WTC11 (cell line): ENCODE results near the gene TNFSF11. TPM values are rescaled to one million over a fixed set of nuclear protein-coding genes. Genes with fewer than 3 reads are reported as not detected.

Source experiments
- ATAC-seq: fragments of 200-7000 bp; cut with Tn5 transposase; 2 replicates; pipeline ENCODE4 v1.10.0; 2021; ENCODE audit warnings: mild to moderate bottlenecking, moderate library complexity
- CTCF ChIA-PET: fragments of 300-600 bp; sonication (Branson Sonifier 250); formaldehyde crosslinking; loops from one replicate; lab custom pipeline; 2021; ENCODE audit warnings: antibody characterized with exemption; lab: Charles Lee
- POLR2A ChIA-PET: fragments of 350-600 bp; sonication (Branson Sonifier 250); formaldehyde crosslinking; loops from one replicate; lab custom pipeline; 2021; ENCODE audit warnings: antibody characterized with exemption; lab: Charles Lee
- DNase-seq: peaks from one replicate; pipeline ENCODE4 v3.0.0; 2021; ENCODE audit warnings: low spot score
- H3K27ac Mint-ChIP-seq: 2 replicates; pipeline ENCODE4 v1.8.0; 2021; ENCODE audit warnings: mixed read lengths
- H3K27me3 Mint-ChIP-seq: 2 replicates; pipeline ENCODE4 v1.8.0; 2021; ENCODE audit warnings: low read depth, mild to moderate bottlenecking, moderate library complexity, mixed read lengths
- H3K36me3 Mint-ChIP-seq: 2 replicates; pipeline ENCODE4 v1.8.0; 2021; ENCODE audit warnings: mixed read lengths
- H3K4me1 Mint-ChIP-seq: 2 replicates; pipeline ENCODE4 v1.8.0; 2022; ENCODE audit warnings: mixed read lengths
- H3K4me3 Mint-ChIP-seq: 2 replicates; pipeline ENCODE4 v1.8.0; 2021; ENCODE audit warnings: mild to moderate bottlenecking, moderate library complexity, mixed read lengths
- H3K9me3 Mint-ChIP-seq: 2 replicates; pipeline ENCODE4 v1.8.0; 2021; ENCODE audit warnings: mixed read lengths
- CBFB ChIP-seq: sonication (generic); formaldehyde crosslinking; IDR thresholded peaks from 2 replicates; pipeline ENCODE4 v1.8.1; 2022; ENCODE audit warnings: mild to moderate bottlenecking, low read depth, missing genetic modification reagents
- E2F4 ChIP-seq: sonication (generic); formaldehyde crosslinking; IDR thresholded peaks from 2 replicates; pipeline ENCODE4 v1.8.1; 2022; ENCODE audit warnings: low read depth, mild to moderate bottlenecking, moderate library complexity, missing genetic modification reagents, borderline replicate concordance
- ERG ChIP-seq: fragments of 250-450 bp; sonication (Bioruptor Pico); IDR thresholded peaks from 2 replicates; pipeline ENCODE4 v1.8.0; 2021; ENCODE audit warnings: mild to moderate bottlenecking
- ESRRA ChIP-seq: sonication (generic); formaldehyde crosslinking; IDR thresholded peaks from 2 replicates; pipeline ENCODE4 v1.8.1; 2022; ENCODE audit warnings: mild to moderate bottlenecking, missing genetic modification reagents, borderline replicate concordance
- IRF1 ChIP-seq: sonication (generic); formaldehyde crosslinking; IDR thresholded peaks from 2 replicates; pipeline ENCODE4 v1.8.0; 2023; ENCODE audit warnings: missing genetic modification reagents
- JUN ChIP-seq: sonication (generic); formaldehyde crosslinking; IDR thresholded peaks from 2 replicates; pipeline ENCODE4 v1.8.0; 2023; ENCODE audit warnings: mild to moderate bottlenecking, missing genetic modification reagents
- MAX ChIP-seq: sonication (generic); formaldehyde crosslinking; IDR thresholded peaks from 2 replicates; pipeline ENCODE4 v1.8.0; 2022; ENCODE audit warnings: mild to moderate bottlenecking, missing genetic modification reagents
- NFE2L1 ChIP-seq: sonication (generic); formaldehyde crosslinking; IDR thresholded peaks from 2 replicates; pipeline ENCODE4 v1.8.1; 2023; ENCODE audit warnings: missing genetic modification reagents
- NR3C1 ChIP-seq: sonication (generic); formaldehyde crosslinking; conservative IDR thresholded peaks from 2 replicates; pipeline ENCODE4 v1.8.1; 2023; ENCODE audit warnings: low read depth, mild to moderate bottlenecking, missing genetic modification reagents
- OVOL2 ChIP-seq: fragments of 250-450 bp; sonication (Bioruptor Pico); IDR thresholded peaks from 2 replicates; pipeline ENCODE4 v1.9.0; 2021; ENCODE audit warnings: mild to moderate bottlenecking, borderline replicate concordance
- PREB ChIP-seq: sonication (generic); formaldehyde crosslinking; IDR thresholded peaks from 2 replicates; pipeline ENCODE4 v1.8.1; 2022; ENCODE audit warnings: mild to moderate bottlenecking, missing genetic modification reagents, moderate library complexity, borderline replicate concordance
- USF2 ChIP-seq: sonication (generic); formaldehyde crosslinking; IDR thresholded peaks from 2 replicates; pipeline ENCODE4 v1.8.1; 2023; ENCODE audit warnings: mild to moderate bottlenecking, missing genetic modification reagents, moderate library complexity
- ZBTB43 ChIP-seq: sonication (generic); formaldehyde crosslinking; IDR thresholded peaks from 2 replicates; pipeline ENCODE4 v1.8.1; 2023; ENCODE audit warnings: mild to moderate bottlenecking, missing genetic modification reagents
- ZNF232 ChIP-seq: sonication (generic); formaldehyde crosslinking; IDR thresholded peaks from 2 replicates; pipeline ENCODE4 v1.8.0; 2022; ENCODE audit warnings: mild to moderate bottlenecking, missing genetic modification reagents
- ZNF423 ChIP-seq: fragments of 250-450 bp; sonication (Bioruptor Pico); IDR thresholded peaks from 2 replicates; pipeline ENCODE4 v2.1.2; 2022; ENCODE audit warnings: mild to moderate bottlenecking, moderate library complexity
- ZNF425 ChIP-seq: fragments of 250-450 bp; sonication (Bioruptor Pico); conservative IDR thresholded peaks from 2 replicates; pipeline ENCODE4 v1.9.0; 2021; ENCODE audit warnings: mild to moderate bottlenecking
- ZNF512 ChIP-seq: sonication (generic); formaldehyde crosslinking; IDR thresholded peaks from 2 replicates; pipeline ENCODE4 v1.8.1; 2022; ENCODE audit warnings: missing genetic modification reagents, borderline replicate concordance
- ZNF671 ChIP-seq: fragments of 250-450 bp; sonication (Bioruptor Pico); IDR thresholded peaks from 2 replicates; pipeline ENCODE4 v1.8.0; 2021; ENCODE audit warnings: mild to moderate bottlenecking
- total RNA-seq: library from RNA; stranded (reverse); gene quantifications from 3 replicates; pipeline ENCODE4 v1.2.3, GENCODE V29; 2021

TNFSF11 gene
- total RNA-seq, 1 experiment from 2014 or later = 6.1 TPM

GRCh38 chr13:42543215-42543797, 30.6 kb upstream of the TNFSF11 start:
- H3K36me3 Mint-ChIP-seq = no peaks in the 10 kb centered on the region
- H3K4me3 Mint-ChIP-seq = no peak overlapping the region
- DNase-seq (no peak), ATAC-seq (no peak)
- H3K9me3 Mint-ChIP-seq = no peaks in the 10 kb centered on the region
- POLR2A ChIA-PET = no interaction called here
- no peaks in the 10 kb centered on the region; the same call in 1 of the 2 replicates for H3K27me3 Mint-ChIP-seq
- no peak for TF ChIP-seq E2F4 (CRISPR knock-in tag)
- no peak overlapping the region for H3K27ac Mint-ChIP-seq
- peaks cover 30% of the 10 kb centered on the region for H3K4me1 Mint-ChIP-seq
- CTCF ChIA-PET = no interaction called here

GRCh38 chr13:42544246-42544926, 29.6 kb upstream of the TNFSF11 start:
- Mint-ChIP-seq H3K36me3 (no peaks in the 10 kb centered on the region), H3K27me3 (no peaks in the 10 kb centered on the region; the same call in 1 of the 2 replicates), H3K27ac (no peak overlapping the region), H3K4me3 (no peak overlapping the region), H3K9me3 (no peaks in the 10 kb centered on the region), H3K4me1 (peaks cover 34% of the 10 kb centered on the region)
- ChIA-PET POLR2A (no interaction called here), CTCF (no interaction called here)
- DNase-seq = no peak
- no peak for ATAC-seq
- TF ChIP-seq NR3C1 (no peak), ZBTB43 (no peak), CBFB (CRISPR knock-in tag) (no peak), ESRRA (CRISPR knock-in tag) (no peak), IRF1 (CRISPR knock-in tag) (no peak), ERG (CRISPR knock-in tag) (no peak), ZNF671 (CRISPR knock-in tag) (no peak), USF2 (no peak), OVOL2 (no peak), JUN (CRISPR knock-in tag) (no peak), ZNF232 (CRISPR knock-in tag) (no peak), MAX (CRISPR knock-in tag) (no peak), ZNF512 (CRISPR knock-in tag) (no peak), ZNF423 (CRISPR knock-in tag) (no peak), PREB (CRISPR knock-in tag) (no peak), ZNF425 (CRISPR knock-in tag) (no peak), NFE2L1 (no peak)
- TF ChIP-seq, all 79 proteins: peak for 0
